Measurements from ENCODE around the gene BICC1.

- TF ChIP-seq CTCF (IDR thresholded peaks at IDR 0.05; ENCODE audit: low read length) (no peak), EZH2 (IDR thresholded peaks at IDR 0.05; ENCODE audit: borderline replicate concordance, low read length) (no peak)
Measured at GRCh38 chr10:58555930-58556311, 43.2 kb downstream of the BICC1 start.

Measured in OCI-LY1 (cell line).